Fibroblast of lung (primary cell): ENCODE measurements around the gene BLTP3B. TPM values are rescaled to one million over a fixed set of nuclear protein-coding genes. Genes with fewer than 3 reads are reported as not detected.

Experiments
- DNase-seq, 2 donors: peaks; one replicate each; pipeline versions ENCODE4 v3.0.0 to v3.0.0-alpha.2; 2010; ENCODE audit warnings: low read depth in 2 of 2
- H2AFZ ChIP-seq: 2 replicates; pipeline ENCODE4 v1.5.1; 2012; ENCODE audit warnings: low read length, control low read depth, inconsistent platforms
- H3K27ac ChIP-seq: 2 replicates; pipeline ENCODE4 v1.5.1; 2011; ENCODE audit warnings: low read length, control low read depth; ENCODE audit not compliant: insufficient read depth
- H3K27me3 ChIP-seq: 2 replicates; pipeline ENCODE4 v1.5.1; 2011; ENCODE audit warnings: mild to moderate bottlenecking, low read length; ENCODE audit not compliant: control insufficient read depth, insufficient read depth
- H3K36me3 ChIP-seq: 2 replicates; pipeline ENCODE4 v1.5.1; 2011; ENCODE audit warnings: low read length; ENCODE audit not compliant: control insufficient read depth, insufficient read depth
- H3K4me1 ChIP-seq: 2 replicates; pipeline ENCODE4 v1.5.1; 2011; ENCODE audit warnings: low read length; ENCODE audit not compliant: control insufficient read depth, insufficient read depth; ENCODE audit errors: extremely low read depth
- H3K4me2 ChIP-seq: 2 replicates; pipeline ENCODE4 v1.5.1; 2011; ENCODE audit warnings: low read length, control low read depth; ENCODE audit not compliant: insufficient read depth; ENCODE audit errors: extremely low read depth
- H3K4me3 ChIP-seq, 4 experiments: fragments of 200-600 bp in 1 of 4; sonication (generic) in 1 of 4; replicated peaks in 1 of 4; 2 replicates each; pipeline ENCODE4 v1.5.1; 2011 to 2016; ENCODE audit warnings: low read length in 4 of 4, low read depth in 3 of 4, mild to moderate bottlenecking in 3 of 4, control low read depth in 2 of 4, inconsistent platforms in 1 of 4, mixed read lengths in 1 of 4; ENCODE audit not compliant: insufficient read depth in 1 of 4; ENCODE audit errors: control extremely low read depth in 1 of 4
- H3K79me2 ChIP-seq: 2 replicates; pipeline ENCODE4 v1.5.1; 2012; ENCODE audit warnings: mild to moderate bottlenecking, low read length, inconsistent platforms; ENCODE audit not compliant: control insufficient read depth, insufficient read depth
- H3K9ac ChIP-seq: 2 replicates; pipeline ENCODE4 v1.5.1; 2011; ENCODE audit warnings: mild to moderate bottlenecking, low read length, control low read depth; ENCODE audit not compliant: insufficient read depth
- H3K9me3 ChIP-seq: 2 replicates; pipeline ENCODE4 v1.5.1; 2012; ENCODE audit warnings: low read depth, low read length; ENCODE audit not compliant: control insufficient read depth, insufficient read depth
- H4K20me1 ChIP-seq: 2 replicates; pipeline ENCODE4 v1.5.1; 2011; ENCODE audit warnings: low read length; ENCODE audit not compliant: control insufficient read depth, insufficient read depth; ENCODE audit errors: extremely low read depth
- CTCF ChIP-seq, 2 donors: IDR thresholded peaks in 1 of 2; conservative IDR thresholded peaks in 1 of 2; 1 replicate in 1 of 2; 2 replicates in 1 of 2; pipeline ENCODE4 v1.5.1; 2011 to 2012; ENCODE audit warnings: low read length in 2 of 2, control low read depth in 1 of 2, inconsistent platforms in 1 of 2, low read depth in 1 of 2, mild to moderate bottlenecking in 1 of 2
- EZH2 ChIP-seq: IDR thresholded peaks from 2 replicates; pipeline ENCODE4 v1.5.1; 2012; ENCODE audit warnings: low read length, control low read depth, mild to moderate bottlenecking; ENCODE audit errors: missing control alignments
- polyA plus RNA-seq, 2 donors: library from polyadenylated mRNA; depleted of rRNA in 1 of 2; stranded (reverse) in 1 of 2; unstranded in 1 of 2; fragments of >200 nt; gene quantifications; 2 replicates each; pipeline ENCODE4 v1.2.1, GENCODE V29; 2011 to 2012; ENCODE audit warnings: missing spikeins in 1 of 2
- total RNA-seq: library from RNA; depleted of rRNA; stranded (reverse); fragments of >200 nt; gene quantifications from 2 replicates; pipeline ENCODE4 v1.2.1, GENCODE V29; 2014

The BLTP3B gene
- total and polyA plus RNA-seq, 2 donors (not counting 1 experiment from before 2014, with no cell fraction given): 30.0 to 44.4 TPM

DNA sequence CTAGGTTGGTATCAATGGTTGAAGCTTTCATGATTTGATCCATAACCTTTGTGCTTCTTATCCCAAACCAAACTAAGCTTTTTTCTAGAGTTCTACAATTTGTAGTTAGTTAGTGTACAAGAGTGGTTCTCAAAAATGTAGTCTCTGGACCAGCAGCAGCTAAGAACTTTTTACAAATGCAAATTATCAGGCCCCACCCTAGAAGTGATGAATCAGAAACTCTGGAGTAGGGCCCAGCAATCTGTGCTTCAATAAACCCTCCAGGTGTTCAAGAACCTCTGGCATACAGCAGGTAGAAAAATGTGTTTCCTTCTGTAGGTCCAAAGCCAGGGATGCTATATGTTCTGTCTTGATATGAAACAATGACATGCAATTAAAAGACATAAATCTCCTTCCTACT is 31.8 kb upstream of the BLTP3B start:
- Histone ChIP-seq H3K9me3 (no peaks in the 10 kb centered on the region), H3K4me3 (no peak overlapping the region), H3K79me2 (no peaks in the 10 kb centered on the region), H3K4me2 (no peak overlapping the region), H2AFZ (no peak overlapping the region), H3K4me1 (no peaks in the 10 kb centered on the region), H3K27ac (no peak overlapping the region), H3K36me3 (no peaks in the 10 kb centered on the region), H3K9ac (no peak overlapping the region), H4K20me1 (no peaks in the 10 kb centered on the region), H3K27me3 (no peaks in the 10 kb centered on the region)
- TF ChIP-seq EZH2 (no peak), CTCF (conservative IDR thresholded peaks at IDR 0.05 in 1 of 2, IDR thresholded peaks at IDR 0.05 in 1 of 2; ENCODE audit: low read depth in 1 of 2, low read length in 2 of 2) (no peak)
- no peak for DNase-seq

DNA sequence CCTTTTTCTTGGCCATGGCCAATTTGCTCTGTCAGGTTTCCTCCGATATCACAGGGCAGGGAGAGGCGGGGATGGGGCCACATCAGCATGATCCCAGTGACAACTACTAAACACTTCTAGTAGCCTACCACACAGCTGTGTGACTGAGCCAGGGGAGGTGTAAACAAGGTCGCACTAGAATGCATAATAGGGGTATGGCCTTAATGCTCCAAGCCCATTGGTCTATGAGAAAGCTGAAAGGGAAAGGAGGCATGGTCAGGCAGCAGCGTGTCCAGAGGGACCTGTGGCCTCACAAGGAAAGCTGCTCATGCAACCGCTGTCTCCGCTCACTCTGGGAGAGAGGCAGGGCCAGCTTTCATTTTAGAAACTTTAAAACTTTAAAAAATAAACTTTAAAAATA is 30.4 kb upstream of the BLTP3B start:
- no peaks in the 10 kb centered on the region for H3K4me1 ChIP-seq
- no peaks in the 10 kb centered on the region for H3K27me3 ChIP-seq
- no peaks in the 10 kb centered on the region for H4K20me1 ChIP-seq
- H3K36me3 ChIP-seq: no peaks in the 10 kb centered on the region
- no peak for DNase-seq
- no peak overlapping the region for H3K4me2 ChIP-seq
- no peaks in the 10 kb centered on the region for H3K79me2 ChIP-seq
- no peak for TF ChIP-seq CTCF (conservative IDR thresholded peaks at IDR 0.05 in 1 of 2, IDR thresholded peaks at IDR 0.05 in 1 of 2; ENCODE audit: low read depth in 1 of 2, low read length in 2 of 2)
- TF ChIP-seq EZH2: no peak
- H3K9me3 ChIP-seq: no peaks in the 10 kb centered on the region
- no peak overlapping the region for H3K9ac ChIP-seq
- H2AFZ ChIP-seq: no peak overlapping the region
- H3K27ac ChIP-seq: no peak overlapping the region
- H3K4me3 ChIP-seq: no peak overlapping the region

- Histone ChIP-seq H4K20me1 (no peaks in the 10 kb centered on the region), H3K27me3 (no peaks in the 10 kb centered on the region), H2AFZ (no peak overlapping the region), H3K9me3 (no peaks in the 10 kb centered on the region), H3K9ac (no peak overlapping the region), H3K4me1 (no peaks in the 10 kb centered on the region), H3K27ac (no peak overlapping the region), H3K36me3 (no peaks in the 10 kb centered on the region), H3K4me3 (no peak overlapping the region), H3K4me2 (no peak overlapping the region), H3K79me2 (no peaks in the 10 kb centered on the region)
- TF ChIP-seq CTCF (conservative IDR thresholded peaks at IDR 0.05 in 1 of 2, IDR thresholded peaks at IDR 0.05 in 1 of 2; ENCODE audit: low read depth in 1 of 2, low read length in 2 of 2) (no peak), EZH2 (no peak)
- no peak for DNase-seq
Observed at GRCh38 chr12:100171248-100171647, 28.6 kb upstream of the BLTP3B start.
